Heart left ventricle (tissue), 16 donors: ENCODE data around the gene TALDO1. TPM values are rescaled to one million over a fixed set of nuclear protein-coding genes. Genes with fewer than 3 reads are reported as not detected.
A peak's percentile ranks its signal among the peaks of the same experiment; 100 is the strongest.
"Not testable (repeated sequence)": the region's sequence is repeated elsewhere in the genome, so short reads cannot be mapped to it uniquely, and the experiment has no call there.

Experiments used
- ATAC-seq, 4 donors: fragments of 200-7000 bp; cut with Tn5 transposase; one replicate each; pipeline ENCODE4 v1.9.1; 2020 to 2022; ENCODE audit warnings: moderate library complexity in 4 of 4, mild to moderate bottlenecking in 3 of 4, moderate number of reproducible peaks in 1 of 4
- DNase-seq, 5 donors: peaks; one replicate each; pipeline ENCODE4 v3.0.0-alpha.2; 2020
- H3K27ac ChIP-seq, 12 donors: fragments of 200-600 bp; sonication (generic) in 4 of 12; one replicate each; pipeline versions ENCODE4 v1.5.0 to v1.8.0; 2016 to 2022; ENCODE audit warnings: mild to moderate bottlenecking in 2 of 12
- H3K27me3 ChIP-seq, 9 donors: fragments of 200-600 bp; sonication (generic) in 2 of 9; one replicate each; pipeline versions ENCODE4 v1.5.1 to v1.8.0; 2016 to 2022; ENCODE audit warnings: mild to moderate bottlenecking in 3 of 9
- H3K36me3 ChIP-seq, 9 donors: fragments of 200-600 bp; sonication (generic) in 2 of 9; one replicate each; pipeline versions ENCODE4 v1.5.0 to v1.8.0; 2018 to 2022; ENCODE audit warnings: mild to moderate bottlenecking in 2 of 9
- H3K4me1 ChIP-seq, 12 donors: fragments of 200-600 bp; sonication (generic) in 4 of 12; one replicate each; pipeline versions ENCODE4 v1.5.0 to v1.8.0; 2016 to 2022; ENCODE audit warnings: mild to moderate bottlenecking in 3 of 12
- H3K4me3 ChIP-seq, 12 donors: fragments of 200-600 bp; sonication (generic) in 4 of 12; one replicate each; pipeline versions ENCODE4 v1.5.0 to v1.8.0; 2017 to 2022; ENCODE audit warnings: mild to moderate bottlenecking in 9 of 12, moderate library complexity in 4 of 12
- H3K9me3 ChIP-seq, 12 donors: fragments of 200-600 bp; sonication (generic) in 4 of 12; one replicate each; pipeline versions ENCODE4 v1.5.0 to v1.8.0; 2016 to 2022; ENCODE audit warnings: mild to moderate bottlenecking in 1 of 12
- CTCF ChIP-seq, 12 donors: fragments of 200-600 bp; sonication (generic) in 4 of 12; IDR thresholded peaks; one replicate each; pipeline versions ENCODE4 v1.5.0 to v1.8.0; 2018 to 2022; ENCODE audit warnings: antibody characterized with exemption in 12 of 12, mild to moderate bottlenecking in 5 of 12
- POLR2A ChIP-seq, 2 donors: fragments of 450-650 bp; IDR thresholded peaks; one replicate each; pipeline ENCODE4 v1.6.1; 2017; ENCODE audit warnings: antibody characterized with exemption in 2 of 2, mild to moderate bottlenecking in 2 of 2, moderate library complexity in 2 of 2
- WGBS, 4 donors: extraction: QIAGEN DNeasy Blood & Tissue Kit in 2 of 4; methylation state at CpG; one replicate each; pipeline versions ENCODE4 v1.1.5 to v1.1.7; 2013 to 2018; 5-methylcytosine and 5-hydroxymethylcytosine counted together
- intact Hi-C, 10 donors: fragments of 100-400 bp; cut with DNase I; formaldehyde crosslinking; loops; one replicate each; pipeline versions ENCODE4 v1.11.1 to v1.14.2; 2022
- polyA plus RNA-seq, 2 donors: library from polyadenylated mRNA; stranded (reverse); fragments of 200-250 nt; gene quantifications; one replicate each; pipeline ENCODE4 v1.2.3, GENCODE V29; 2013
- total RNA-seq, 9 donors: library from RNA; depleted of rRNA in 2 of 9; stranded (reverse); fragments of >200 nt in 2 of 9; fragmentation: NEBNext Ultra II Directional in 3 of 9; extraction: Animal tissue kit (Norgen Biotek cat#: 25700) in 3 of 9; gene quantifications; one replicate each; pipeline versions ENCODE4 v1.1.0 to v1.2.4, GENCODE V29; 2016 to 2023
- donor health status: ischemic (EF 13 %, LVEDD 7.1; RV severe dilation, severe dysfunction).
- donor health status: healthy with polysubstance abuse.
- donor health status: DM: no; HTN: yes; CAD: no.
- donor health status: DM: no; HTN: no; CAD: no.
- donor health status: ischemic (EF 25% LVEDD 6.9; RV normal size, moderate dysfunction).
- donor health status: ischemic (EF 25% LVEDD 5.7; RV mildly dilated, moderate dysfunction).
- donor health status: healthy.
- donor health status: DM: yes; HTN: yes; CAD: no.
- donor health status: ischemic (EF 35%, LVEDD 5.7; RV mildly dilated, moderate dysfunction).
- donor health status: nonischemic (EF 11% LVEDD 7.7; RV severe dilation, severe dysfunction).
- donor health status: DM: yes; HTN: yes; CAD: no.
- donor health status: PGD.
- donor health status: ischemic (EF 29% LVEDD 5.4; RV normal size, mild dysfunction).
- donor health status: nonischemic (EF 23%, LVEDD 6.1; RV moderate dilation, normal function).

Gene TALDO1
- total and polyA plus RNA-seq, 11 donors = 66.9 to 145 (median 105) TPM

GRCh38 chr11:733072-733471 is 14.2 kb upstream of the TALDO1 start:
- peaks cover 0 to 22% (median 0%) of the 10 kb centered on the region in 9 donors for H3K27me3 ChIP-seq
- no peak overlapping the region for H3K4me3 ChIP-seq
- H3K9me3 ChIP-seq = no peaks in the 10 kb centered on the region
- ATAC-seq = no peak
- H3K4me1 ChIP-seq = peaks cover 0 to 15% (median 5%) of the 10 kb centered on the region in 12 donors
- no peak overlapping the region for H3K27ac ChIP-seq
- DNase-seq = no peak
- no peaks in the 10 kb centered on the region for H3K36me3 ChIP-seq
- WGBS, 4 donors = 78 to 88% (median 81%) methylated on average over 19 to 20 of the region's 20 CpGs
- no peak for TF ChIP-seq CTCF (IDR thresholded peaks at IDR 0.05)
- TF ChIP-seq POLR2A (IDR thresholded peaks at IDR 0.05) = no peak
- intact Hi-C loops = loop anchor here in 1 of 10 donors (10.0 kb wide), 1 partner anchor 62 kb away; the partner anchor contains the start of genes CEND1 and SLC25A22

- not testable (repeated sequence) for ATAC-seq, H3K4me1 ChIP-seq, H3K9me3 ChIP-seq, H3K36me3 ChIP-seq, H3K4me3 ChIP-seq, H3K27ac ChIP-seq, DNase-seq, H3K27me3 ChIP-seq
- intact Hi-C loops = loop anchor here in 1 of 10 donors (10.0 kb wide), 1 partner anchor 60 kb away; the partner anchor contains the start of genes CEND1 and SLC25A22
- WGBS, 4 donors = 73 to 95% (median 94%) methylated on average over 3 to 26 of the region's 26 CpGs
These were observed 12.7 kb upstream of the TALDO1 start for GRCh38 chr11:734541-734940.

GRCh38 chr11:737366-737765 is 9.9 kb upstream of the TALDO1 start:
- TF ChIP-seq POLR2A (IDR thresholded peaks at IDR 0.05) (no peak), CTCF (IDR thresholded peaks at IDR 0.05) (no peak)
- Histone ChIP-seq H3K36me3 (no peaks in the 10 kb centered on the region), H3K9me3 (no peaks in the 10 kb centered on the region), H3K4me1 (peaks cover 0 to 8% (median 0%) of the 10 kb centered on the region in 12 donors), H3K27me3 (peaks cover 0 to 10% (median 0%) of the 10 kb centered on the region in 9 donors), H3K27ac (no peak overlapping the region), H3K4me3 (no peak overlapping the region)
- DNase-seq (no peak), ATAC-seq (no peak)
- intact Hi-C loops = loop anchor here in 1 of 10 donors (10.0 kb wide), 1 partner anchor 57 kb away; the partner anchor contains the start of genes CEND1 and SLC25A22
- WGBS, 4 donors = 50 to 56% (median 53%) methylated on average over 11 of the region's 11 CpGs

- not testable (repeated sequence) for H3K27ac ChIP-seq, H3K36me3 ChIP-seq, DNase-seq, H3K4me3 ChIP-seq, H3K27me3 ChIP-seq, H3K9me3 ChIP-seq, H3K4me1 ChIP-seq
- WGBS, 4 donors = 37 to 54% (median 47%) methylated on average over 10 of the region's 10 CpGs
- intact Hi-C loops = loop anchor here in 1 of 10 donors (10.0 kb wide), 1 partner anchor 57 kb away; the partner anchor contains the start of genes CEND1 and SLC25A22
- peak in 2 of 4 donors; percentile 41 for ATAC-seq
These were observed 9.4 kb upstream of the TALDO1 start for GRCh38 chr11:737899-738298.

GRCh38 chr11:742156-742546 is 5.1 kb upstream of the TALDO1 start:
- intact Hi-C loops = no loop called here
- no peak overlapping the region for H3K27ac ChIP-seq
- ATAC-seq = no peak
- H3K27me3 ChIP-seq = no peaks in the 10 kb centered on the region
- WGBS, 4 donors = 82 to 94% (median 87%) methylated on average over 3 of the region's 3 CpGs
- H3K4me3 ChIP-seq = no peak overlapping the region
- H3K36me3 ChIP-seq = no peaks in the 10 kb centered on the region
- TF ChIP-seq POLR2A (IDR thresholded peaks at IDR 0.05) = no peak
- no peak for TF ChIP-seq CTCF (IDR thresholded peaks at IDR 0.05)
- H3K4me1 ChIP-seq = peaks cover 0 to 16% (median 5%) of the 10 kb centered on the region in 12 donors
- DNase-seq = no peak
- H3K9me3 ChIP-seq = no peaks in the 10 kb centered on the region
